Neural progenitor cell (in vitro differentiated cells): ENCODE data around the gene JAM2. TPM values are rescaled to one million over a fixed set of nuclear protein-coding genes. Genes with fewer than 3 reads are reported as not detected.

Source experiments
- DNase-seq: peaks from one replicate; pipeline ENCODE4 v3.0.0-alpha.2; 2016; ENCODE audit warnings: low spot score
- H2AFZ ChIP-seq: fragments of 200-600 bp; sonication (generic); replicated peaks from 2 replicates; pipeline ENCODE4 v1.6.1; 2016; ENCODE audit warnings: antibody characterized with exemption
- H3F3A ChIP-seq: fragments of 200-600 bp; sonication (generic); 2 replicates; pipeline ENCODE4 v1.6.1; 2016; ENCODE audit warnings: antibody characterized with exemption, low read depth
- H3K27ac ChIP-seq: fragments of 200-600 bp; sonication (generic); 2 replicates; pipeline ENCODE4 v1.5.1; 2016; ENCODE audit warnings: mild to moderate bottlenecking
- H3K27me3 ChIP-seq: fragments of 200-600 bp; sonication (generic); 2 replicates; pipeline ENCODE4 v1.6.1; 2016; ENCODE audit warnings: mild to moderate bottlenecking, moderate library complexity
- H3K36me3 ChIP-seq: fragments of 200-600 bp; sonication (generic); 2 replicates; pipeline ENCODE4 v1.5.1; 2016
- H3K4me1 ChIP-seq: fragments of 200-600 bp; sonication (generic); 2 replicates; pipeline ENCODE4 v1.6.1; 2016; ENCODE audit warnings: mixed run types
- H3K4me2 ChIP-seq: fragments of 200-600 bp; sonication (generic); 2 replicates; pipeline ENCODE4 v1.6.1; 2016
- H3K4me3 ChIP-seq: fragments of 200-600 bp; sonication (generic); 2 replicates; pipeline ENCODE4 v1.5.1; 2016
- H3K79me2 ChIP-seq: fragments of 200-600 bp; sonication (generic); 2 replicates; pipeline ENCODE4 v1.6.1; 2016; ENCODE audit warnings: low read depth
- H3K9ac ChIP-seq: fragments of 200-600 bp; sonication (generic); 2 replicates; pipeline ENCODE4 v1.6.1; 2016
- H3K9me3 ChIP-seq: fragments of 200-600 bp; sonication (generic); 2 replicates; pipeline ENCODE4 v1.5.1; 2016; ENCODE audit warnings: low read depth
- H4K20me1 ChIP-seq: fragments of 200-600 bp; sonication (generic); 2 replicates; pipeline ENCODE4 v1.6.1; 2016; ENCODE audit warnings: low read depth
- H3K27ac Mint-ChIP-seq: 3 replicates; pipeline ENCODE4 v1.8.0; 2021; ENCODE audit warnings: mixed read lengths
- H3K27me3 Mint-ChIP-seq: 2 replicates; pipeline ENCODE4 v1.8.0; 2022; ENCODE audit warnings: low read depth, mild to moderate bottlenecking, inconsistent platforms, moderate library complexity, mixed read lengths; ENCODE audit not compliant: insufficient read depth
- H3K36me3 Mint-ChIP-seq: 3 replicates; pipeline ENCODE4 v1.8.0; 2021; ENCODE audit warnings: mixed read lengths
- H3K4me1 Mint-ChIP-seq: 3 replicates; pipeline ENCODE4 v1.8.0; 2021; ENCODE audit warnings: mixed read lengths
- H3K4me3 Mint-ChIP-seq: 3 replicates; pipeline ENCODE4 v1.8.0; 2021; ENCODE audit warnings: mild to moderate bottlenecking, moderate library complexity, mixed read lengths
- H3K9me3 Mint-ChIP-seq: 3 replicates; pipeline ENCODE4 v1.8.0; 2020; ENCODE audit warnings: mixed read lengths
- CTCF ChIP-seq: fragments of 200-600 bp; sonication (generic); IDR thresholded peaks from 2 replicates; pipeline ENCODE4 v1.5.1; 2017; ENCODE audit warnings: antibody characterized with exemption, mild to moderate bottlenecking
- EZH2 ChIP-seq: fragments of 200-600 bp; sonication (generic); IDR thresholded peaks from 2 replicates; pipeline ENCODE4 v1.6.1; 2017; ENCODE audit warnings: antibody characterized with exemption, mild to moderate bottlenecking, moderate library complexity
- EZH2phosphoT487 ChIP-seq: fragments of 200-600 bp; sonication (generic); IDR thresholded peaks from 2 replicates; pipeline ENCODE4 v1.6.1; 2017; ENCODE audit warnings: antibody characterized with exemption
- total RNA-seq: library from RNA; depleted of rRNA; stranded (reverse); fragments of >200 nt; gene quantifications from 2 replicates; pipeline ENCODE4 v1.2.3, GENCODE V29; 2015; ENCODE audit warnings: low replicate concordance

The JAM2 gene
- total RNA-seq, 1 donor from 2014 or later: 1.9 TPM

GRCh38 chr21:25626757-25627156 lies 12.3 kb upstream of the JAM2 start:
- no peak for DNase-seq
- Histone ChIP-seq H3K4me3 (no peak overlapping the region), H2AFZ (no peak overlapping the region), H3K9me3 (no peaks in the 10 kb centered on the region), H3K27ac (no peak overlapping the region), H3K9ac (no peak overlapping the region), H3K4me1 (peaks cover 8% of the 10 kb centered on the region), H3K27me3 (no peaks in the 10 kb centered on the region), H3K36me3 (no peaks in the 10 kb centered on the region), H3K79me2 (no peaks in the 10 kb centered on the region), H3K4me2 (no peak overlapping the region), H4K20me1 (no peaks in the 10 kb centered on the region), H3F3A (peaks cover 4% of the 10 kb centered on the region)
- Mint-ChIP-seq H3K4me1 (peaks cover 14% of the 10 kb centered on the region), H3K27ac (no peak overlapping the region), H3K9me3 (no peaks in the 10 kb centered on the region), H3K4me3 (no peak overlapping the region), H3K27me3 (peaks cover 2% of the 10 kb centered on the region), H3K36me3 (no peaks in the 10 kb centered on the region)
- TF ChIP-seq EZH2phosphoT487: no peak
- no peak for TF ChIP-seq CTCF
- no peak for TF ChIP-seq EZH2

- no peaks in the 10 kb centered on the region for H3K9me3 Mint-ChIP-seq
- H3K4me3 Mint-ChIP-seq: no peak overlapping the region
Measured at GRCh38 chr21:25632296-25632695, 6.8 kb upstream of the JAM2 start.

GRCh38 chr21:25635310-25635709 lies 3.7 kb upstream of the JAM2 start:
- Mint-ChIP-seq H3K27ac (no peak overlapping the region), H3K4me1 (peaks cover 16% of the 10 kb centered on the region), H3K4me3 (no peak overlapping the region), H3K27me3 (peaks cover 3% of the 10 kb centered on the region), H3K36me3 (no peaks in the 10 kb centered on the region), H3K9me3 (no peaks in the 10 kb centered on the region)
- H2AFZ ChIP-seq: no peak overlapping the region
- peaks cover 9% of the 10 kb centered on the region for H3K4me1 ChIP-seq
- no peak for DNase-seq
- H3K4me3 ChIP-seq: no peak overlapping the region
- H3K36me3 ChIP-seq: no peaks in the 10 kb centered on the region
- H3K4me2 ChIP-seq: no peak overlapping the region
- H4K20me1 ChIP-seq: no peaks in the 10 kb centered on the region
- H3K27ac ChIP-seq: no peak overlapping the region
- no peaks in the 10 kb centered on the region for H3K79me2 ChIP-seq
- H3F3A ChIP-seq: peaks cover 6% of the 10 kb centered on the region
- TF ChIP-seq CTCF (no peak), EZH2phosphoT487 (no peak), EZH2 (no peak)
- H3K27me3 ChIP-seq: peaks cover 26% of the 10 kb centered on the region
- no peak overlapping the region for H3K9ac ChIP-seq
- no peaks in the 10 kb centered on the region for H3K9me3 ChIP-seq

More at GRCh38 chr21:25632296-25632695, 6.8 kb upstream of the JAM2 start:
- no peak for TF ChIP-seq CTCF
- no peak for TF ChIP-seq EZH2phosphoT487
- TF ChIP-seq EZH2: no peak
- no peak overlapping the region for H3K27ac Mint-ChIP-seq
- Histone ChIP-seq H3K4me3 (no peak overlapping the region), H3K36me3 (no peaks in the 10 kb centered on the region), H4K20me1 (no peaks in the 10 kb centered on the region), H2AFZ (no peak overlapping the region), H3K9ac (no peak overlapping the region), H3K27ac (no peak overlapping the region), H3K9me3 (no peaks in the 10 kb centered on the region), H3K4me1 (peaks cover 8% of the 10 kb centered on the region), H3K4me2 (no peak overlapping the region), H3K27me3 (no peaks in the 10 kb centered on the region), H3F3A (no peaks in the 10 kb centered on the region), H3K79me2 (no peaks in the 10 kb centered on the region)
- peaks cover 2% of the 10 kb centered on the region for H3K27me3 Mint-ChIP-seq
- DNase-seq: no peak
- peaks cover 8% of the 10 kb centered on the region for H3K4me1 Mint-ChIP-seq
- H3K36me3 Mint-ChIP-seq: no peaks in the 10 kb centered on the region
